ENCODE results near the gene AHCYL1. TPM values are rescaled to one million over a fixed set of nuclear protein-coding genes. Genes with fewer than 3 reads are reported as not detected.

AHCYL1 gene
- total RNA-seq, 4 donors from 2014 or later: 51.2 to 96.4 (median 80.9) TPM

DNA sequence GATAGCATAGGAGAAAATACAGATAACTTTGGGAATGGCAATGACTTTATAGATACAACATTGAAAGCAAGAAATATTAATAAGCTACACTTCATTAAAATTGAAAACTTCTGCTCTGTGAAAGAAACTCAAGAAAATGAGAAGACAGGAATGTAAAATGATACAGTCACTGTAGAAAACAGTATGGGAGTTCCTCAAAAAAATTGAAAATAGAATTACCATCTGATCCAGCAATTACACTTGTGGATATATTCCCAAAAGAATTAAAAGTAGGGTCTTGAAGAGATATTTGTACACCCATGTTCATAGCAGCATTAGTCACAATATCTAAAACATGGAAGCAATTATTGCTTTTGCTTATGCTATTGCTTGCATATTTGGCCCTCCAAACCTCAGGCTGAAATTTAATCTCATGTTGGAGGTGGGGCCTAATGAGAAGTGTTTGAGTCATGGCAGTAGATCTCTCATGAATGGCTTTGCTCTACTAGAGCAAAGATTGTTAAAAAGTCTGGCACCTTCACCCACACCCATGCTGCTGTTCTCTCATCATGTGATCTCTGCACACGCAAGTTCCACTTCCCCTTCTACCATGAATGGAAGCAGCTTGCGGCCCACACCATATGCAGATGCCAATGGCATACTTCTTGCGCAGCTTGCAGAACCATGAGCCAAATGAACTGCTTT lies 15.3 kb upstream of the AHCYL1 start:
- no peak overlapping the region for H3K4me3 ChIP-seq
- H3K9me3 ChIP-seq: no peaks in the 10 kb centered on the region
- no peaks in the 10 kb centered on the region for H3K27me3 ChIP-seq
- no peaks in the 10 kb centered on the region for H3K4me1 ChIP-seq
- TF ChIP-seq POLR2A (IDR thresholded peaks at IDR 0.05): no peak
- TF ChIP-seq, protein P1, sequence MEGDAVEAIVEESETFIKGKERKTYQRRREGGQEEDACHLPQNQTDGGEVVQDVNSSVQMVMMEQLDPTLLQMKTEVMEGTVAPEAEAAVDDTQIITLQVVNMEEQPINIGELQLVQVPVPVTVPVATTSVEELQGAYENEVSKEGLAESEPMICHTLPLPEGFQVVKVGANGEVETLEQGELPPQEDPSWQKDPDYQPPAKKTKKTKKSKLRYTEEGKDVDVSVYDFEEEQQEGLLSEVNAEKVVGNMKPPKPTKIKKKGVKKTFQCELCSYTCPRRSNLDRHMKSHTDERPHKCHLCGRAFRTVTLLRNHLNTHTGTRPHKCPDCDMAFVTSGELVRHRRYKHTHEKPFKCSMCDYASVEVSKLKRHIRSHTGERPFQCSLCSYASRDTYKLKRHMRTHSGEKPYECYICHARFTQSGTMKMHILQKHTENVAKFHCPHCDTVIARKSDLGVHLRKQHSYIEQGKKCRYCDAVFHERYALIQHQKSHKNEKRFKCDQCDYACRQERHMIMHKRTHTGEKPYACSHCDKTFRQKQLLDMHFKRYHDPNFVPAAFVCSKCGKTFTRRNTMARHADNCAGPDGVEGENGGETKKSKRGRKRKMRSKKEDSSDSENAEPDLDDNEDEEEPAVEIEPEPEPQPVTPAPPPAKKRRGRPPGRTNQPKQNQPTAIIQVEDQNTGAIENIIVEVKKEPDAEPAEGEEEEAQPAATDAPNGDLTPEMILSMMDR (IDR thresholded peaks at IDR 0.05): no peak
- no peak for DNase-seq
- no peak overlapping the region for H3K27ac ChIP-seq
- H3K36me3 ChIP-seq: no peaks in the 10 kb centered on the region

DNA sequence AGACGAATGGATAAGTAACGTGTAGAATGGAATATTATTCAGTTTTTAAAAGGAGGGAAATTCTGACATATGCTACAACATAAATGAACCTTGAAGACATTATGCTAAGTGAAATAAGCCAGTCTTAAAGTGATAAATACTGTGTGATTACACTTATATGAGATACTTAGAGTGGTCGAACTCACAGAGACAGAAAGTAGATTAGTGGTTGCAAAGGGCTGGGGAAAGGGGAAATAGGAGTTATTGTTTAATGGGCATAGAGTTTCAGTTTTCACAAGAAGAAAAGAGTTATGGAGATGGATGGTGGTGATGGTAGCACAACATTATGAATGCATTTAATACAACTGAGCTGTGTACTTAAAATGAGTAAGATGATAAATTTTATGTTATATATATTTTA lies 14.7 kb upstream of the AHCYL1 start:
- Histone ChIP-seq H3K4me1 (no peaks in the 10 kb centered on the region), H3K27me3 (no peaks in the 10 kb centered on the region), H3K36me3 (no peaks in the 10 kb centered on the region), H3K27ac (no peak overlapping the region), H3K4me3 (no peak overlapping the region), H3K9me3 (no peaks in the 10 kb centered on the region)
- TF ChIP-seq POLR2A (IDR thresholded peaks at IDR 0.05): no peak
- TF ChIP-seq, protein P1 (IDR thresholded peaks at IDR 0.05): no peak
- no peak for DNase-seq

DNA sequence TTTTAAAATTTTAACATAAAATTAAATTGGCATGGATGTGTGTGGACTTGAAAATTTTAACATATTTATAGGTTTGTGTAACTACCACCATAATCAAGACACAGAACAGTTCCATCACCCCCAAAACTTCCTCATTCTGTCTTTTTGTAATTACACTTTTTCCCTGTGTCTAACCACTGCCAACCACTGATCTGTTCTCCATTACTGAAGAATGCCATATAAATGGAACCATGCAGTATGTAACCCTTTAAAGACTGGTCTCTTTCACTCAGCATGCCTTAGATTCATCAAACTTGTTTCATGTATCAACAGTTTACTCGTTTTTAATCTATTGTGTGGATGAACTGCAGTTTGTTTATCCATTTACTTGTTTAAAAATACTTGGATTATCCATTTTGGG lies 13.0 kb upstream of the AHCYL1 start:
- H3K27ac ChIP-seq: no peak overlapping the region

DNA sequence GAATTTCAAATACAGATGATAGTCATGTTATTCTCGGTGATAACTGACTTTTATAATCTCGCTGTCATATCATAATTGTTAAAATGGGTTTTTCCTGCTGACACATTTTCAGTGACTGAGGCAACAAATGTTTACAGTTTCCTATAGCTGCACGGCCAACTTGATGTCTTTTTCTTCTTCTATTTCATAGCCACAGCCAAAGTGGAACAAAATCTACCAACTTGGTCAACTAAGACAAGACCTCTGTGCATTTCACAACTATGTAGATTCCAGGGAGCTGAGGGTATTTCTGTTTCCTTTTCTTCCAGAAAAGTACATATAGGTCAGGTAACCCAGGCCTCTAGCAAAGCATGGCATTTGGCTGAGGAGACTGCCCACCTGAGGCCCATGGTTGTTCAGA lies 10.4 kb upstream of the AHCYL1 start:
- Histone ChIP-seq H3K4me3 (no peak overlapping the region), H3K4me1 (no peaks in the 10 kb centered on the region), H3K36me3 (no peaks in the 10 kb centered on the region), H3K27me3 (no peaks in the 10 kb centered on the region), H3K27ac (no peak overlapping the region), H3K9me3 (peaks cover 0 to 4% (median 0%) of the 10 kb centered on the region in 4 donors)
- TF ChIP-seq, protein P1 (IDR thresholded peaks at IDR 0.05): no peak
- no peak for TF ChIP-seq POLR2A (IDR thresholded peaks at IDR 0.05)
- DNase-seq: no peak

More for the DNA sequence above, 13.0 kb upstream of the AHCYL1 start:
- H3K36me3 ChIP-seq: no peaks in the 10 kb centered on the region
- no peaks in the 10 kb centered on the region for H3K9me3 ChIP-seq
- DNase-seq: no peak
- no peaks in the 10 kb centered on the region for H3K4me1 ChIP-seq
- no peak for TF ChIP-seq POLR2A (IDR thresholded peaks at IDR 0.05)
- TF ChIP-seq, protein P1 (IDR thresholded peaks at IDR 0.05): no peak
- no peak overlapping the region for H3K4me3 ChIP-seq
- no peaks in the 10 kb centered on the region for H3K27me3 ChIP-seq

DNA sequence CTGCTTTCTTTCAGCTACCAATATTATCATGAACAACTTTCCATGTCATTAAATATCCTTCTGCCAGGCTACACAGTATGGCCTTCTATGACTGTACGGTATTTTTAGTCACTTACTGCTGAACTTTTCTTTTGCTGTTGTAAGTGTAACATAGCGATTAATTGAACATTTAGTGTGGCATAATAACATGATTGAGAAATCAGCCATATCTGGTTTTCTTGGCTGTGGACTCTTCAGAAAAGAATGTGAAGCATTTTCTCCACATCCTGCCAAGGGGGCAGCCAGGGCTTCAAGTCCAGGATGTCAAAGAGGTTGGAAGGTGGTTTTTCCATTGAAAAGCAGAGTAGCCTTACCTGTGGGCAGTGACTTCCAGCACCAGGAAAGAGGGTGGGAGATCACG lies 8.8 kb upstream of the AHCYL1 start:
- Histone ChIP-seq H3K9me3 (peaks cover 0 to 4% (median 0%) of the 10 kb centered on the region in 4 donors), H3K36me3 (no peaks in the 10 kb centered on the region), H3K27ac (no peak overlapping the region), H3K4me3 (no peak overlapping the region), H3K4me1 (peaks cover 0 to 12% (median 0%) of the 10 kb centered on the region in 4 donors), H3K27me3 (no peaks in the 10 kb centered on the region)
- TF ChIP-seq POLR2A (IDR thresholded peaks at IDR 0.05): no peak
- TF ChIP-seq, protein P1 (IDR thresholded peaks at IDR 0.05): no peak
- no peak for DNase-seq
